ENCODE data around the gene PIK3AP1.

DNA sequence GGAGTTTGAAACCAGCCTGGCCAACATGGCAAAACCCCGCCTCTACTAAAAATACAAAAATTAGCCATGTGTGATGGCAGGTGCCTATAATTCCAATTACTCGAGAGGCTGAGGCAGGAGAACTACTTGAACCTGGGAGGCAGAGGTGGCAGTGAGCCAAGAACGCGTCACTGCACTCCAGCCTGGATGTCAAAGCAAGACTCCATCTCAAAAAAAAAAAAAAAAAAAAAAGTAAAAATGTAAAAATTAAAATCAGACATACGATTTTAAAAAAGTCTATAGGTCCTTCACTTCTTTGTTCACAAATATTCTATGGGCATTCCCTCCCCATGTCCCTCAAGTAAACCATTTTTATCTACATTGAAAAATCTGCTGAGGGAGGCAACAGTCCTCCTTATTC, 171.7 kb downstream of the PIK3AP1 start:
- TF ChIP-seq, protein P1, sequence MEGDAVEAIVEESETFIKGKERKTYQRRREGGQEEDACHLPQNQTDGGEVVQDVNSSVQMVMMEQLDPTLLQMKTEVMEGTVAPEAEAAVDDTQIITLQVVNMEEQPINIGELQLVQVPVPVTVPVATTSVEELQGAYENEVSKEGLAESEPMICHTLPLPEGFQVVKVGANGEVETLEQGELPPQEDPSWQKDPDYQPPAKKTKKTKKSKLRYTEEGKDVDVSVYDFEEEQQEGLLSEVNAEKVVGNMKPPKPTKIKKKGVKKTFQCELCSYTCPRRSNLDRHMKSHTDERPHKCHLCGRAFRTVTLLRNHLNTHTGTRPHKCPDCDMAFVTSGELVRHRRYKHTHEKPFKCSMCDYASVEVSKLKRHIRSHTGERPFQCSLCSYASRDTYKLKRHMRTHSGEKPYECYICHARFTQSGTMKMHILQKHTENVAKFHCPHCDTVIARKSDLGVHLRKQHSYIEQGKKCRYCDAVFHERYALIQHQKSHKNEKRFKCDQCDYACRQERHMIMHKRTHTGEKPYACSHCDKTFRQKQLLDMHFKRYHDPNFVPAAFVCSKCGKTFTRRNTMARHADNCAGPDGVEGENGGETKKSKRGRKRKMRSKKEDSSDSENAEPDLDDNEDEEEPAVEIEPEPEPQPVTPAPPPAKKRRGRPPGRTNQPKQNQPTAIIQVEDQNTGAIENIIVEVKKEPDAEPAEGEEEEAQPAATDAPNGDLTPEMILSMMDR (IDR thresholded peaks at IDR 0.05) = no peak
- no peak for TF ChIP-seq POLR2AphosphoS5 (IDR thresholded peaks at IDR 0.05)

All from prostate gland (tissue), 2 donors.